ENCODE results near the gene TM9SF1. TPM values are rescaled to one million over a fixed set of nuclear protein-coding genes. Genes with fewer than 3 reads are reported as not detected.
A peak's percentile ranks its signal among the peaks of the same experiment; 100 is the strongest.

Gene TM9SF1
- polyA plus RNA-seq, 3 donors: 14.6 to 56.0 (median 51.1) TPM

GRCh38 chr14:24194873-24195185, 412 bp downstream of the TM9SF1 start:
- no peak for DNase-seq
- peaks cover 63% of the 10 kb centered on the region for H3K79me2 ChIP-seq (ENCODE audit: insufficient read depth, low read length)

GRCh38 chr14:24194186-24194872, 912 bp downstream of the TM9SF1 start:
- Mint-ChIP-seq H3K4me3 (peak overlapping the region; percentile 95 to 97), H3K4me1 (peaks cover 44% of the 10 kb centered on the region), H3K9me3 (peaks cover 0 to 3% (median 1%) of the 10 kb centered on the region in 7 donors), H3K27me3 (ENCODE audit: low read depth in 3 of 3) (no peaks in the 10 kb centered on the region), H3K36me3 (peaks cover 37 to 46% of the 10 kb centered on the region in 2 donors), H3K27ac (peak overlapping the region; percentile 89 to 97 (median 94))
- peak overlapping the region; percentile 92 for H2AFZ ChIP-seq (ENCODE audit: insufficient read depth, low read depth, low read length, poor library complexity, severe bottlenecking)
- intact Hi-C loops (cut with micrococcal nuclease): no loop called here
- TF ChIP-seq CTCF (IDR thresholded peaks at IDR 0.05): no peak
- peak overlapping the region; percentile 97 for H3K9ac ChIP-seq (ENCODE audit: insufficient read depth, low read length, poor library complexity, severe bottlenecking)
- WGBS (ENCODE audit: insufficient coverage): 96% methylated on average over 5 of the region's 7 CpGs
- no peaks in the 10 kb centered on the region for H4K20me1 ChIP-seq (ENCODE audit: insufficient read depth, low read length)
- H3K36me3 ChIP-seq (replicated peaks in 1 of 2; ENCODE audit: control insufficient read depth in 1 of 2, insufficient read depth in 2 of 2, low read length in 2 of 2): peaks cover 21 to 32% of the 10 kb centered on the region in 2 donors
- peak overlapping the region; percentile 79 to 87 (median 86) for H3K4me3 ChIP-seq (replicated peaks in 1 of 3; ENCODE audit: low read depth in 2 of 3, low read length in 3 of 3)
- H3K9me3 ChIP-seq (replicated peaks in 1 of 2; ENCODE audit: control insufficient read depth in 1 of 2, insufficient read depth in 1 of 2, low read length in 2 of 2): no peaks in the 10 kb centered on the region
- peak overlapping the region; percentile 74 for H3K4me2 ChIP-seq (replicated peaks; ENCODE audit: extremely low read depth, low read length, poor library complexity, severe bottlenecking)
- H3K4me1 ChIP-seq (ENCODE audit: control insufficient read depth in 1 of 2, insufficient read depth in 2 of 2, low read length in 2 of 2): peaks cover 24 to 35% of the 10 kb centered on the region in 2 donors
- H3K79me2 ChIP-seq (ENCODE audit: insufficient read depth, low read length): peaks cover 63% of the 10 kb centered on the region
- DNase-seq: no peak
- no peaks in the 10 kb centered on the region for H3K27me3 ChIP-seq (ENCODE audit: control insufficient read depth in 2 of 2, insufficient read depth in 2 of 2, low read length in 2 of 2)
- peak overlapping the region in 1 of 2 donors; percentile 94 for H3K27ac ChIP-seq (ENCODE audit: low read depth in 1 of 2, low read length in 2 of 2)

More at GRCh38 chr14:24194873-24195185, 412 bp downstream of the TM9SF1 start:
- Histone ChIP-seq H3K27ac (ENCODE audit: low read depth in 1 of 2, low read length in 2 of 2) (peak overlapping the region; percentile 77 to 94), H3K4me3 (replicated peaks in 1 of 3; ENCODE audit: low read depth in 2 of 3, low read length in 3 of 3) (peak overlapping the region; percentile 79 to 87 (median 86)), H3K9ac (ENCODE audit: insufficient read depth, low read length, poor library complexity, severe bottlenecking) (peak overlapping the region; percentile 97), H3K27me3 (ENCODE audit: control insufficient read depth in 2 of 2, insufficient read depth in 2 of 2, low read length in 2 of 2) (no peaks in the 10 kb centered on the region), H3K4me1 (ENCODE audit: control insufficient read depth in 1 of 2, insufficient read depth in 2 of 2, low read length in 2 of 2) (peaks cover 23 to 31% of the 10 kb centered on the region in 2 donors), H3K36me3 (replicated peaks in 1 of 2; ENCODE audit: control insufficient read depth in 1 of 2, insufficient read depth in 2 of 2, low read length in 2 of 2) (peaks cover 21 to 31% of the 10 kb centered on the region in 2 donors), H3K4me2 (replicated peaks; ENCODE audit: extremely low read depth, low read length, poor library complexity, severe bottlenecking) (peak overlapping the region; percentile 74), H3K9me3 (replicated peaks in 1 of 2; ENCODE audit: control insufficient read depth in 1 of 2, insufficient read depth in 1 of 2, low read length in 2 of 2) (no peaks in the 10 kb centered on the region), H4K20me1 (ENCODE audit: insufficient read depth, low read length) (no peaks in the 10 kb centered on the region), H2AFZ (ENCODE audit: insufficient read depth, low read depth, low read length, poor library complexity, severe bottlenecking) (peak overlapping the region; percentile 92)
- Mint-ChIP-seq H3K4me3 (peak overlapping the region; percentile 95 to 97), H3K27ac (peak overlapping the region; percentile 89 to 97 (median 94)), H3K27me3 (ENCODE audit: low read depth in 3 of 3) (no peaks in the 10 kb centered on the region), H3K36me3 (peaks cover 39 to 51% of the 10 kb centered on the region in 2 donors), H3K4me1 (peaks cover 42% of the 10 kb centered on the region), H3K9me3 (peaks cover 0 to 6% (median 4%) of the 10 kb centered on the region in 7 donors)
- intact Hi-C loops (cut with micrococcal nuclease): loop anchor here (5.0 kb wide), 1 partner anchor 37 kb away; the partner anchor contains the start of genes GMPR2 (in 2 of the 2) and NEDD8 (in 2 of the 2)
- WGBS (ENCODE audit: insufficient coverage): 61% methylated on average over 7 of the region's 8 CpGs
- TF ChIP-seq CTCF (IDR thresholded peaks at IDR 0.05): no peak

All from CD14-positive monocyte (primary cell).